Endothelial cell of umbilical vein (primary cell): ENCODE results near the gene MDH2. TPM values are rescaled to one million over a fixed set of nuclear protein-coding genes. Genes with fewer than 3 reads are reported as not detected.

Experiments
- BruUV-seq: library from RNA; stranded (reverse); fragments of 400-500 nt; replicated peaks from 2 replicates; lab custom pipeline; 2021; lab: Mats Ljungman, UMichigan
- CTCF ChIA-PET: fragments of 300-600, 350-600 bp; sonication (Branson Sonifier 250); formaldehyde crosslinking; loops from one replicate; lab custom pipeline; 2021; ENCODE audit warnings: antibody characterized with exemption, inconsistent platforms; lab: Charles Lee
- POLR2A ChIA-PET: fragments of 300-600, 350-600 bp; sonication (Branson Sonifier 250); formaldehyde crosslinking; loops from one replicate; lab custom pipeline; 2021; ENCODE audit warnings: antibody characterized with exemption, inconsistent platforms; lab: Charles Lee
- DNase-seq: peaks from one replicate; pipeline ENCODE4 v3.0.0-alpha.2; 2011; ENCODE audit warnings: low read depth, low spot score
- FAIRE-seq: peaks from 2 replicates; lab custom pipeline; 2011; peaks lifted over from hg19 to GRCh38; lab: Jason Lieb, UNC
- H2AFZ ChIP-seq: 2 replicates; pipeline ENCODE4 v1.6.0; 2012; ENCODE audit warnings: low read depth, low read length, control low read depth, inconsistent platforms
- H3K27ac ChIP-seq: 2 replicates; pipeline ENCODE4 v1.5.1; 2011; ENCODE audit warnings: low read depth, mild to moderate bottlenecking, control low read depth, low read length, moderate library complexity; ENCODE audit not compliant: insufficient read depth
- H3K27me3 ChIP-seq, 2 experiments: 2 replicates each; pipeline versions ENCODE4 v1.6.0 to v1.6.1; 2011; ENCODE audit warnings: low read length in 2 of 2, mixed read lengths in 1 of 2; ENCODE audit not compliant: control insufficient read depth in 2 of 2, insufficient read depth in 2 of 2
- H3K36me3 ChIP-seq, 2 experiments: 2 replicates in 1 of 2; 3 replicates in 1 of 2; pipeline ENCODE4 v1.5.1; 2011; ENCODE audit warnings: low read length in 2 of 2, mild to moderate bottlenecking in 1 of 2, moderate library complexity in 1 of 2; ENCODE audit not compliant: control insufficient read depth in 2 of 2, insufficient read depth in 2 of 2; ENCODE audit errors: extremely low read depth in 1 of 2
- H3K4me1 ChIP-seq: 3 replicates; pipeline ENCODE4 v1.5.1; 2011; ENCODE audit warnings: mild to moderate bottlenecking, low read length; ENCODE audit not compliant: control insufficient read depth, insufficient read depth; ENCODE audit errors: extremely low read depth
- H3K4me2 ChIP-seq: 2 replicates; pipeline ENCODE4 v1.6.1; 2011; ENCODE audit warnings: low read length, control low read depth, mixed read lengths; ENCODE audit not compliant: insufficient read depth
- H3K4me3 ChIP-seq, 3 experiments: fragments of 200-600 bp in 1 of 3; sonication (generic), shearing (Covaris generic) in 1 of 3; replicated peaks in 1 of 3; 2 replicates each; pipeline ENCODE4 v1.5.1; 2011 to 2016; ENCODE audit warnings: control low read depth in 3 of 3, low read length in 3 of 3, mild to moderate bottlenecking in 2 of 3, inconsistent platforms in 1 of 3, low read depth in 1 of 3, moderate library complexity in 1 of 3; ENCODE audit not compliant: insufficient read depth in 1 of 3
- H3K79me2 ChIP-seq: 2 replicates; pipeline ENCODE4 v1.6.0; 2012; ENCODE audit warnings: low read length, inconsistent platforms; ENCODE audit not compliant: control insufficient read depth, insufficient read depth
- H3K9ac ChIP-seq: replicated peaks from 2 replicates; pipeline ENCODE3; 2011; ENCODE audit warnings: low read length, control low read depth; ENCODE audit not compliant: insufficient read depth; ENCODE audit errors: extremely low read depth
- H3K9me1 ChIP-seq: replicated peaks from 3 replicates; pipeline ENCODE4 v1.6.0; 2011; ENCODE audit warnings: mild to moderate bottlenecking, low read length; ENCODE audit not compliant: control insufficient read depth, insufficient read depth; ENCODE audit errors: extremely low read depth
- H3K9me3 ChIP-seq: replicated peaks from 2 replicates; pipeline ENCODE4 v1.5.1; 2012; ENCODE audit warnings: low read length, inconsistent platforms; ENCODE audit not compliant: control insufficient read depth, insufficient read depth
- H4K20me1 ChIP-seq: replicated peaks from 2 replicates; pipeline ENCODE3; 2011; ENCODE audit warnings: mild to moderate bottlenecking, low read length; ENCODE audit not compliant: control insufficient read depth, insufficient read depth; ENCODE audit errors: extremely low read depth
- CTCF ChIP-seq, 2 donors: IDR thresholded peaks; 1 replicate in 1 of 2; 2 replicates in 1 of 2; pipeline ENCODE4 v1.5.1; 2011; ENCODE audit warnings: low read length in 2 of 2, mild to moderate bottlenecking in 2 of 2, moderate library complexity in 2 of 2, control low read depth in 1 of 2, inconsistent platforms in 1 of 2, low read depth in 1 of 2; ENCODE audit not compliant: insufficient read depth in 1 of 2; ENCODE audit errors: extremely low read depth in 1 of 2
- EZH2 ChIP-seq: IDR thresholded peaks from 2 replicates; pipeline ENCODE4 v1.6.1; 2012; ENCODE audit warnings: borderline replicate concordance, low read depth, mild to moderate bottlenecking, moderate library complexity, low read length, inconsistent platforms; ENCODE audit not compliant: severe bottlenecking
- FOS ChIP-seq: IDR thresholded peaks from 2 replicates; pipeline ENCODE4 v1.6.1; 2011; ENCODE audit warnings: mild to moderate bottlenecking, low read length, moderate library complexity, borderline replicate concordance; ENCODE audit not compliant: insufficient read depth
- GATA2 ChIP-seq: IDR thresholded peaks from 2 replicates; pipeline ENCODE4 v1.7.0; 2011; ENCODE audit warnings: low read depth, mild to moderate bottlenecking, moderate library complexity, mixed read lengths, low read length; ENCODE audit not compliant: insufficient read length, insufficient read depth
- JUN ChIP-seq: IDR thresholded peaks from 2 replicates; pipeline ENCODE4 v1.6.1; 2011; ENCODE audit warnings: borderline replicate concordance, low read depth; ENCODE audit not compliant: insufficient read length, insufficient read depth
- MYC ChIP-seq: IDR thresholded peaks from one replicate; pipeline ENCODE4 v1.6.1; 2011; ENCODE audit warnings: mild to moderate bottlenecking, low read depth, low read length
- POLR2A ChIP-seq: IDR thresholded peaks from 2 replicates; pipeline ENCODE4 v1.6.1; 2012; ENCODE audit warnings: low read depth, mild to moderate bottlenecking, control low read depth, low read length
- POLR2AphosphoS5 ChIP-seq: IDR thresholded peaks from 2 replicates; pipeline ENCODE4 v1.6.1; 2012; ENCODE audit warnings: low read depth, mild to moderate bottlenecking, control low read depth, low read length, moderate library complexity; ENCODE audit not compliant: insufficient read depth
- dilution Hi-C: fragments of 300-500 bp; cut with MboI; formaldehyde crosslinking; loops from one replicate; pipeline ENCODE4 v1.15.0; 2019; ENCODE audit warnings: low sequenced_read_pairs; ENCODE audit not compliant: extremely low pct_ligation_motif_present
- intact Hi-C: fragments of 100-400 bp; cut with micrococcal nuclease; formaldehyde crosslinking; loops from one replicate; pipeline ENCODE4 v1.10.0; 2022
- polyA plus RNA-seq, 4 experiments: library from polyadenylated mRNA; depleted of rRNA in 3 of 4; stranded (reverse) in 3 of 4; unstranded in 1 of 4; fragments of >200 nt; gene quantifications; 2 replicates each; pipeline versions ENCODE4 v1.2.1 to v1.2.3, GENCODE V29; 2011 to 2012; ENCODE audit warnings: missing spikeins in 1 of 4
- total RNA-seq: library from RNA; stranded (reverse); gene quantifications from 2 replicates; pipeline ENCODE4 v1.2.3, GENCODE V29; 2021
- TF ChIP-seq, protein P1 (sequence below): IDR thresholded peaks from 2 replicates; pipeline ENCODE4 v1.6.1; 2011; ENCODE audit not compliant: insufficient read depth, insufficient read length

Gene MDH2
- total and polyA plus RNA-seq, 2 donors (not counting 3 experiments of a cell fraction or from before 2014, with no cell fraction given) = 123 to 175 TPM

- BruUV-seq = no TSS peak
- dilution Hi-C loops (no loop called here), intact Hi-C loops (no loop called here)
- peaks cover 18 to 42% of the 10 kb centered on the region in 2 experiments for H3K36me3 ChIP-seq
- H3K4me1 ChIP-seq = no peaks in the 10 kb centered on the region
- POLR2A ChIA-PET = no interaction called here
- H3K27me3 ChIP-seq = no peaks in the 10 kb centered on the region
- no peak overlapping the region for H3K27ac ChIP-seq
- H2AFZ ChIP-seq = no peak overlapping the region
- peaks cover 27% of the 10 kb centered on the region for H3K79me2 ChIP-seq
- FAIRE-seq (no peak), DNase-seq (no peak)
- no peak overlapping the region for H3K4me3 ChIP-seq
- H3K4me2 ChIP-seq = no peak overlapping the region
- no peak overlapping the region for H3K9ac ChIP-seq
- TF ChIP-seq JUN = no peak
- no peak for TF ChIP-seq EZH2
- no peak for TF ChIP-seq POLR2A
- TF ChIP-seq MYC = no peak
- TF ChIP-seq POLR2AphosphoS5 = no peak
- TF ChIP-seq GATA2 = no peak
- TF ChIP-seq, protein P1, sequence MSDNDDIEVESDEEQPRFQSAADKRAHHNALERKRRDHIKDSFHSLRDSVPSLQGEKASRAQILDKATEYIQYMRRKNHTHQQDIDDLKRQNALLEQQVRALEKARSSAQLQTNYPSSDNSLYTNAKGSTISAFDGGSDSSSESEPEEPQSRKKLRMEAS = no peak
- no peak for TF ChIP-seq CTCF (IDR thresholded peaks at IDR 0.05; ENCODE audit: extremely low read depth in 1 of 2, insufficient read depth in 1 of 2, low read depth in 1 of 2, low read length in 2 of 2)
- no peak for TF ChIP-seq FOS
- H4K20me1 ChIP-seq = no peaks in the 10 kb centered on the region
- no peaks in the 10 kb centered on the region for H3K9me1 ChIP-seq
- H3K9me3 ChIP-seq = no peaks in the 10 kb centered on the region
- CTCF ChIA-PET = interaction anchor here (1.5 kb wide), 1 partner anchor 12 kb away, joined by 3 read pairs; no protein-coding TSS in a partner anchor
These were observed 9.4 kb downstream of the MDH2 start for GRCh38 chr7:76057103-76057812.
